ENCODE results near the gene GGTA1. TPM values are rescaled to one million over a fixed set of nuclear protein-coding genes. Genes with fewer than 3 reads are reported as not detected.
"Not testable (repeated sequence)": the region's sequence is repeated elsewhere in the genome, so short reads cannot be mapped to it uniquely, and the experiment has no call there.

The GGTA1 gene
- total RNA-seq, 1 experiment from 2014 or later, result not detected

DNA sequence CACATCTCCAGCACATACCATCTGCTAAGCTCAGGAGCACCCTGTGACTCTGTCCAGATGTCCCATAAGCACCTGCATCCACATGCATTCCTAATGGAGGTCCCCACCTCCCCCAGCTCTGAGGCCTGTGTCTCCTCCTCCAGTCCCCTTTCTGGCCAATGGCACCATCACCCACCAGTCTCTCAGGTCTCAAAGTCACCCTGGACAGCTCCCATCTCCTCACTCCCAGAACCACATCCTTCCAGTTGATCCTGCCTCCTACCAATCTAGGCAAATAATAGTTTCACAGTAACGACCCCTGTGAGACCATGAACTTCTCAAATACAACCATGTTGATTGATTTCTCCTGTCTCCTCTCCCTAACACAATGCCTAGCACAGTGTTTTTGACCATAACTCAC, 40.1 kb downstream of the GGTA1 start:
- no peak for DNase-seq (ENCODE audit: low spot score)

DNA sequence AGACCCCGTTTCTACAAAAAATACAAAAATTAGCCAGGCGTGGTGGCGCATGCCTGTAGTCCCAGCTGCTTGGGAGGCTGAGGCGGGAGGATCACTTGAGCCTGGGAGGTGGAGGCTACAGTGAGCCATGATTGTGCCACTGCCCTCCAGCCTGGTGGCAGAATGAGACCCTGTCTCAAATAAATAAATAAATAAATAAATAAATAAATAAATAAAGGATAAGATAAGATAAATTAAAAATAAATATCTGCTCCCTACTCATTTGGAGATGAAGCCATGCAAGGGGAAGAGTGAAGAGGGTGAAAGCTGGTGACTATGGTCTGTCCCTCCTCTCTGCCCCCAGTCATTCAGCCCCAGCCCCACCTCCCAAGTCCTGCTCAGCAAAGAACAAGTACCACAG, 41.2 kb downstream of the GGTA1 start:
- not testable (repeated sequence) for DNase-seq (ENCODE audit: low spot score)

DNA sequence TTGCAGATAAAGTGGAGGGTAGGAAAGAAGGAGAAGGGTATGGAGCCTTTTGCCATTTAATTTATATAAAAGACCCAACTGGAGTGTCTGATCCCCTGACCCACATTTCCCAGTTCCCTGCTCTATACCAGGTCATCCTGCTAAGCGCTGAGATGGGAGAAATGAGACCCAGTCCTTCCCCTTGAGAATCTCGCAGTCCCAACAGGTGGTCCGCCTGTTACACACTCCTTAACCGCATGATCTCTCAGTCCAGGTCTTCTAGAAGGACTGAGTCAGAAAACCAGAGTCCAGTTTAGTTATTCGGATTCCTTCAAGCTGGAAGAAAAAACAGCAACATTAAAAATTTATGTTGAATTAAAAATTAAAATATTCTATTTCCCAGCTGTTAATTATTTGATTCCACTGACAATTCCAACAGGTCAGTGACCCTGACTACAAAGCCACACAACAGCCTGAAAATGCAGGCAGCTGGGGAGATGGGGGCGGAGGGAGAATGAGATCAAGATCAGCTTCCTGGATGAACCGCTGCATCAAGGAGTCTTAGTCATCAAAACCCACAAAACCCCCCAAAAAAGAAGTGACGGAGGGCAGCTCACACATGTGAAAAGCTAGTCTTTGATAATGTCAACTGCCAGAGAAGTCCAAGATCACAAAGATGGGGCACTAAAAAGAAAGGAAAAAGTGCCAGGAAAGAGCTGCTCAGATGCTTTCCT, 44.0 kb downstream of the GGTA1 start:
- no peak for DNase-seq (ENCODE audit: low spot score)

DNA sequence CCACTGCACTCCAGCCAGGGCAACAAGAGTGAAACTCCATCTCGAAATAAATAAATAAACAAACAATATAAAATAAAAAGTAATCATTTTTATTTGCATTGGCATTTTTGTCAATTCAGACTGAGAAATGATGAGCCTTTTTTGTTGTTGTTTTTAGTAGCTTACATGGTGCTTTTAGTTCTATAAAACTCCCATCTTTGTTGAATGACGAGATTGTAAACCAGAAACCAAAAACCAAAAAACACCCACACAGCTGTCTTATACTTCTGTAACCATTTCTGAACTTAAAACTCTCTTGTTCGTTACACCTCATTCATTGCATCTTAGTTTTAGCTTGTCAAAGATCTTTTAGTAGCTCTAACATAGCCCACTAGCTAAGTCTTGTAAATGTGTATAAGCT, 44.7 kb downstream of the GGTA1 start:
- DNase-seq (ENCODE audit: low spot score), result no peak

DNA sequence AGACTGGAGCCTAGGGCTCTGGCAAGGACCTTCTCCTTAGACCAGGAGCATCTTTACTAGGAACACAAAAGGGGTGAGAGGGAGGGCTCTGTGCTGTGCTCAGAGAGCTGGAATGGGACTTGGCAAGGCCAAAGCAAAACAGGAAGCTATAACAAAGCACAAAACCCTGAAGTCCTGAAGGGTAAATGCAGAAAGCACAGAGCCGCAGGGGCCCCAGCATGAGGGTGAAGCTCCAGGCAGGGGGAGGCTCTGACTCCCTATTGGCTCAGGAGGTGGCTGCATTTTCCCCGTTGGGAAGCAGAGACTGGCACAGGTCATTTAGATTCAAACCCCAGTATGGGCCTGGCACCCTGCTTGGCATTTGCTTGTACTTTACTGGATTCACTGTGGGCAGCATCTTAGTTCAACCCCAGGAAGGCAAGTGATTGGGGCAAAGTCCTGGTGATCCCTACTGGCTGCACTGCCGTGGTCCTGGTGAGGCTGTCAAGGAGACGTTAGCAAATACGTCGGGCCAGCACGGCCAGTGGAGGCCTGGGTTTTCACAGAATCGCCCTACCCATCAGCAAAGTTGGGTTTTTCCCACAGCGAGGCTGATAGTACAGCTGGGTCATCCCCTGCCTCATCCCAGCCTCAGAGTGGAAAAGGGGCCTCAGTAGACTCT, 46.3 kb downstream of the GGTA1 start:
- no peak for DNase-seq (ENCODE audit: low spot score)

DNA sequence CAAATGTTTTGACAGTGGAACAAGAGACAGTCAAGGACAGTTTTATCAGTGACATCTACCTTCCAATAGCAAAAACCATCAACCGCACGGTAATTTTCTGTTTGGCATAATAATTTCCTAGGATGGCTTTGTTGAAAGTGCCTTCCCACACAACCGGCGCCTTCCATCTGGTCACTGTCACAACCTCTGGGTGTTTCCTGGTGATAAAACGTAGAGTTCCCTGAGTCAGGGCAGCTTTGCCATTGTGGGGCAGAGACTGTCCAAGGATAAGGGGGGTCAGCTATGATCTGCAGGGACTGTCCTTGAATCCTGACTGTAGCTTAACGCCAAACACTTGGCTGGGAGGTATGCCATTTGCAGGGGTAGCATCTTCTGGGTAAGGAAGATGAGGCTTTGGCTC, 47.6 kb downstream of the GGTA1 start:
- no peak for DNase-seq (ENCODE audit: low spot score)

GRCh38 chr9:121451586-121451985, 48.1 kb downstream of the GGTA1 start:
- DNase-seq (ENCODE audit: low spot score), result no peak

DNA sequence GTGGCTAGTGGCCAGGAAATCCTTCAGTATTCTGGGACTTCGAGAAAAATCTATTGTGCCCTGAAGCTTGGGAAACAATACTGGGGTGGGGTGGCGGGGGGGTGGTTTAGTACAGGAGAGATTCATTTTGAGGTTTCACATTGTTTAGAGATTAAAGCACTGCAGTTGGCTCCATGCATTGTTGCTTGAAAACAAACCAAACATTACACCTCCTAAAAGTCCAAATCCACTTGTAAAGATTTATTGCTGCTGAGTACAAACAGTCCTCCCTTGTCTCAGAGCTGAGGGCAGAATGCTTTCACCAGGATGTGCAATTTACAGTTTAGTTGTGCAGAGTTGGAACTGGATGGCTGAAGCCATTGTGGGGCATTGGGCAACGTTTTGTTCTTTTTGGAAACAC, 49.4 kb downstream of the GGTA1 start:
- DNase-seq (ENCODE audit: low spot score), result no peak

- no peak for DNase-seq (ENCODE audit: low spot score)
Observed at GRCh38 chr9:121449786-121450185, 49.9 kb downstream of the GGTA1 start.

DNA sequence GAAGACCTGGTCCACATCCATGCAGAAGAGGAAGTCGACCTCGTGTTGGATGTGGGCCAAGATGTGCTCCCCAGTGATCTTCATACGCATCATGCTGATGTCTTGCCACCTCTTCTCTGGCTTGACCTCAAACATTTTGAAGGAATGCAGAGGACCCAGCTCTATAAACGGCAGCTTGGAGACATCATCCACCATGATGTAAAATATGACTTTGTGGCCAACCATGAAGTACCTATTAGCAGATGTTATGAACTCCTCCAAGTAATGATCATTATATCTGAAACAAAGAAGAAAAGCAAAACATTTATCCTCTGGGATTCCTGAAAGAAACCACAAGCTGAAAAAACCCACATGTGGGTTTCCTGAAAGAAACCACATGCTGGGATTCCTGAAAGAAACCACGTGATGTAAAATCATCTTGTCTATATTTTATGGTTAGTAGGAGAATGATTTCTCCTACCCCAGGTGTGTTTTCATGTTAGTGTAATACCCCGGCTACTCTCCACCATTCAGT, 52.3 kb downstream of the GGTA1 start:
- DNase-seq (ENCODE audit: low spot score), result no peak

DNA sequence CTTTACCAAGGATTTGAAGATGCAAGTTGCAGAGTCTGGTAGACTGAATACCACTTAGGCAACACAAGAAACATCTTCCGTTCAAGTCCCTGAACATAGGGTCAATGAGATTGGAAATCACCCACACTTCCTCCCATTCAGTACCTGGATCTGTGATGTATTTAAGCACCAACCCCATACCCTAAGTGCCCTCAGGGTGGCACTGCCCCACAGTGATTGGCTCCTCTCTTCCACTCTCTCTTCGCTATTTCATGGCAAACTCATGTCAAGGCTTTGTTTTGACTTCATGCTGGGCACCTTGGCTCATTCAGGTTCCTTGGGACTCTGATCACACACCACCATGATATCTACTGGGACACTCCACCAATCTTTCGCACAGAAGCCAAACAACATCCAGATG, 53.7 kb downstream of the GGTA1 start:
- peak; percentile 32 for DNase-seq (ENCODE audit: low spot score)

DNA sequence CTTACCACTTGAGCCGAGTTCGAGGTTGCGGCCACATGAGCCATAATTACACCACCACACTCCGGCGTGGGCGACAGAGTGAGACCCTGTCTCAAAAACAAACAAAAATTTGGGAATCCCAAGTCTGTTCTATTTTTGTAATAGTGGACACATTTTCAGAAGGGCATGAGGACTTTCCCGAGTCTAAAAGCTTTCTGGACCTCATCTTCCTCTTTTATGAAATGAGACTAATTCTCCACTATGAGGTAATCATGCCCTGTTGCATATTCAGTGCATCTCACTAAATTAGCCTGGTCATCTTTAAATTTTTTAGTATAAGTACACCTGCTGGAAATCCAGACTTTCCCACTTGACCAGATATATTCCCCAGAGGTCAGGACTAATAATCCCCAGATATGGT, 55.7 kb downstream of the GGTA1 start:
- DNase-seq (ENCODE audit: low spot score), result no peak

DNA sequence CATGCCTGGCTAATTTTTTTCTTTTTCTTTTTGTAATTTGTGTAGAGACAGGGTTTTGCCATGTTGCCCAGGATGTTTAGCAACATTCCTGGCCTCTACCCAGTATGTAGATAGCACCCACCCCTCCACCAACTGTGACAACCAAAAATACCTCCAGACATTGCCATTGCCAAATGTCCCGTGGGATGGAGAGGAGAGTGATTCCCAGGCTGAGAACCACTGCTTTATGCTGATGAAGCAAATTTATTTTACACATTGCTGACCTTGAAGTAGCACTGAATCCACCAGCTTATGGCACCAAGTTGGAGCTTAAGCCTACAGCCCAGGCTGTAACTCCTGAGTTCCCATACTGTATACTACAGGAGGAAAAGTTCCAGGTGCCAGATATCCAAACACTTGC, 58.5 kb downstream of the GGTA1 start:
- no peak for DNase-seq (ENCODE audit: low spot score)

- DNase-seq (ENCODE audit: low spot score), result peak; percentile 27
Observed at GRCh38 chr9:121439711-121440664, 59.7 kb downstream of the GGTA1 start.

DNA sequence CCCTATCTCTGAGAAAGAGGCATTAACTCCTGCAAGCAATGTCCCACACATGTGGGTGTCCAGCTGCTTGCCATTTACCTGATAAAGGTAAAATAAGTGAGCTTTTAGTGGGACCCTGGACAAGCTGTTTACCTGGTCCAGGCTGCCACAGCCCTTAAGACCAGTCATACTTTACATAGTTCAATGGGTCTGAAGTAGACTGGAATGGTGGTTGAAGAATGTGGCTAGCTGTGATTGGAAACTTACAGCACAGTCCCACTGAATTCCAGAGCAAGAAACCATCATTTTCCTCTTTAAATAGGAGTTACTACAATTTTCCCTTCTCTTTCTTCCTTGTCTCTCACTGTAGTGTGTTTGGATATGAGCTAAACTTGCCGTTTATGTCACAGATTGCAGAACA, 60.6 kb downstream of the GGTA1 start:
- no peak for DNase-seq (ENCODE audit: low spot score)

- no peak for DNase-seq (ENCODE audit: low spot score)
Observed at GRCh38 chr9:121437891-121438290, 61.8 kb downstream of the GGTA1 start.

DNA sequence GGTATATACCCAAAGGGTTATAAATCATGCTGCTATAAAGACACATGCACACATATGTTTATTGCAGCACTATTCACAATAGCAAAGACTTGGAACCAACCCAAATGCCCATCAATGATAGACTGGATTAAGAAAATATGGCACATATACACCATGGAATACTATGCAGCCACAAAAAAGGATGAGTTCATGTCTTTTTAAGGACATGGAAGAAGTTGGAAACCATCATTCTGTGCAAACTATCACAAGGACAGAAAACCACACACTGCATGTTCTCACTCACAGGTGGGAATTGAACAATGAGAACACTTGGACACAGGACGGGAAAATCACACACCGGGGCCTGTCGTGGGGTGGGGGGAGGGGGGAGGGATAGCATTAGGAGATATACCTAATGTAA, 62.6 kb downstream of the GGTA1 start:
- not testable (repeated sequence) for DNase-seq (ENCODE audit: low spot score)

GRCh38 chr9:121434969-121435368, 64.7 kb downstream of the GGTA1 start:
- no peak for DNase-seq (ENCODE audit: low spot score)

DNA sequence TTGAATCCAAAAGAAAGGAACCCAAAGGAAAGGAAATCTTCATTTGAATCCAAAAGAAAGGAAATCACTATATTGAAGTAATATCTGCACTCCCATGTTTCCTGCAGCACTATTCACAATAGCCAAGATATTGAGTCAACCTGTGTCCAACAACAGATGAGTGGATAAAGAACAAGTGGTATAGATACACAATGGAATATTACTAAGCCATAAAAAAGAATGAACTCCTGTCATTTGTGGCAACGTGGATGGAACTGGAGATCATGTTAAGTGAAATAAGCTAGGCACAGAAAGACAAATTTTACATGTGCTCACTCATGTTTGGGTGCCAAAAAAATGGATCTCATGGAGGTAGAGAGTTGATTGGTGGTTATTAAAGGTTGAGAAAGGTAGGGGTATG, 71.7 kb downstream of the GGTA1 start:
- no peak for DNase-seq (ENCODE audit: low spot score)

DNA sequence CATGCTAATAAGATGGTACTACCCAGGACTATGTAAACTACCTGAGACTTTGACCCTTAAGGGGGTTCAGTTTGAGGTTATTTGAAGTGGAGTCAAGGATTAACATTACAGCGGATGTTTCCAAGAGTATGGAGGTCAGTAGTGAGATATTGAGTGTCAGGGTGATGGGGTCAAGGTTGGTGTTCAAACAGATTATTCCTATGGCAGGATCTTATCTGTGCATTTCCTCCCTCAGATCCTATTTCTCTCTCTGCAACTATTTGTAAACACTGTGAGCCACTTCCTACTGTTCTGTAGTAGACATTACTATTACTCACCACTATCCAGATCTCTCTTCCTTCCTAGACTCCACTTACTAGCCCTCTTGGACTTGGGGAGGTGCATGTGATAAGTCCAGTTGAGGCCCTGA, 75.6 kb downstream of the GGTA1 start:
- DNase-seq (ENCODE audit: low spot score), result no peak

- no peak for DNase-seq (ENCODE audit: low spot score)
Observed at GRCh38 chr9:121411993-121412392, 87.7 kb downstream of the GGTA1 start.

DNA sequence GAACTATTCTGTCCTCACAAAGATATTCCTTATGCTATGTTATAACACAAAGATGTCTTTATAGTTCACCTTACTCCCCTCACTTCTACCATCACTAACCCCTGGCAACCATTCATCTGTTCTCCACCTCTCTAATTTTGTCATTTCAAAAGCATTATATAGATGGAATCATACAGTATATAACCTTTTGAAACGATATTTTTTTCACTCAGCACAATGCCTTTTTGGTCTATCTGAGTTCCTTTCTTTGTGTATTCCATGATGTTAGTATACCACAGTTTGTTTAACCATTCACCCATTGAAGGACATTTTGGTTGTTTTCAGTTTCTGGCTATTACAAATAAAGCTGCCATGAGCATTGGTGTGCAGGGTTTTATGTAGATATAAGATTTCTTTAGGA, 93.7 kb downstream of the GGTA1 start:
- no peak for DNase-seq (ENCODE audit: low spot score)
